Astrocyte of the spinal cord (primary cell): ENCODE data around the gene CKAP2.
"Not testable (repeated sequence)": the region's sequence is repeated elsewhere in the genome, so short reads cannot be mapped to it uniquely, and the experiment has no call there.

Experiments
- DNase-seq: peaks from one replicate; pipeline ENCODE4 v3.0.0; 2011; ENCODE audit warnings: low read depth, low spot score
- H3K4me3 ChIP-seq: 2 replicates; pipeline ENCODE4 v1.5.1; 2011; ENCODE audit warnings: low read depth, mild to moderate bottlenecking, low read length, moderate library complexity
- in situ Hi-C: cut with HindIII; loops from 2 replicates; pipeline ENCODE4 v1.10.0; 2017; ENCODE audit warnings: low sequenced_read_pairs
- TF ChIP-seq, protein P1 (sequence below): IDR thresholded peaks from 2 replicates; pipeline ENCODE4 v1.5.1; 2012; ENCODE audit warnings: low read depth, mild to moderate bottlenecking, low read length, inconsistent platforms

The CKAP2 gene

DNA sequence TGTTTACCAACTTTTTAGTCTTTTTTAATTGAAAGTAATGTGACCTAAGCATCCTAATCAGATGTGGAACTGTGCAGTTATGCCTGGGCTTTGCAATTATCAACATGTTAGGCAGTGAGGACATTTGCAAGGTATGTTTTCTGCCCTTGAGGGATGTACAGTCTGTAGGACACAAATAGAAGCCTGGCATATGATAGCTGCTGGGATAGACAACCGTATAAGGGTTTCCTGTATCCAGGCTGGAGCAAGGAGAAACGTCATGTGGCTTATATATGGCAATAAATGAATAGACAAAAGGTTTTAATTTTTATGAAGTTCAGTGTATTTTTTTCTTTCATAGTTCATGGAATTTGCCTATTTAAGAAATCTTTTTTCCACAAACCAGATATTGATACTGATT lies 2.8 kb upstream of the CKAP2 start:
- no peak overlapping the region for H3K4me3 ChIP-seq

DNA sequence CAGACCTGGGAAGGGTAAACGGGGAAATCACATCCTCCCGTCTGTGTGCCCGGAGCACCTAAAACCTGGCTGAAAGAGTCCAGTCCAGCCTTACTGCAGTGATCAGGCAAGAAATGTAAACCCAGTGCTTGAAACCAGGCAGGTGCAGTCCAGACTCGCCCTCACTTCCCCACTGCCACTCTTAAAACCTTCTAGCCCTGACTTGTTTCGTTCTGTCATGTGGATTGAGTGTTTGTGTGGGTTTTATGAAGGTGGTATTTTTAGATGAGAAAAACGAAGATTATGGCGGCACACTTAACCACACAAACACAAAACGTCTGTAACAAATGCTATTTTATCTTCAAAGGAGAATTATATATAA lies 839 bp upstream of the CKAP2 start:
- H3K4me3 ChIP-seq: peak overlapping the region; percentile 95
- TF ChIP-seq, protein P1, sequence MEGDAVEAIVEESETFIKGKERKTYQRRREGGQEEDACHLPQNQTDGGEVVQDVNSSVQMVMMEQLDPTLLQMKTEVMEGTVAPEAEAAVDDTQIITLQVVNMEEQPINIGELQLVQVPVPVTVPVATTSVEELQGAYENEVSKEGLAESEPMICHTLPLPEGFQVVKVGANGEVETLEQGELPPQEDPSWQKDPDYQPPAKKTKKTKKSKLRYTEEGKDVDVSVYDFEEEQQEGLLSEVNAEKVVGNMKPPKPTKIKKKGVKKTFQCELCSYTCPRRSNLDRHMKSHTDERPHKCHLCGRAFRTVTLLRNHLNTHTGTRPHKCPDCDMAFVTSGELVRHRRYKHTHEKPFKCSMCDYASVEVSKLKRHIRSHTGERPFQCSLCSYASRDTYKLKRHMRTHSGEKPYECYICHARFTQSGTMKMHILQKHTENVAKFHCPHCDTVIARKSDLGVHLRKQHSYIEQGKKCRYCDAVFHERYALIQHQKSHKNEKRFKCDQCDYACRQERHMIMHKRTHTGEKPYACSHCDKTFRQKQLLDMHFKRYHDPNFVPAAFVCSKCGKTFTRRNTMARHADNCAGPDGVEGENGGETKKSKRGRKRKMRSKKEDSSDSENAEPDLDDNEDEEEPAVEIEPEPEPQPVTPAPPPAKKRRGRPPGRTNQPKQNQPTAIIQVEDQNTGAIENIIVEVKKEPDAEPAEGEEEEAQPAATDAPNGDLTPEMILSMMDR: no peak
- peak; percentile 16 for DNase-seq
- in situ Hi-C loops: no loop called here

More for the DNA sequence above, 2.8 kb upstream of the CKAP2 start:
- in situ Hi-C loops: no loop called here
- no peak for DNase-seq
- TF ChIP-seq, protein P1: no peak

DNA sequence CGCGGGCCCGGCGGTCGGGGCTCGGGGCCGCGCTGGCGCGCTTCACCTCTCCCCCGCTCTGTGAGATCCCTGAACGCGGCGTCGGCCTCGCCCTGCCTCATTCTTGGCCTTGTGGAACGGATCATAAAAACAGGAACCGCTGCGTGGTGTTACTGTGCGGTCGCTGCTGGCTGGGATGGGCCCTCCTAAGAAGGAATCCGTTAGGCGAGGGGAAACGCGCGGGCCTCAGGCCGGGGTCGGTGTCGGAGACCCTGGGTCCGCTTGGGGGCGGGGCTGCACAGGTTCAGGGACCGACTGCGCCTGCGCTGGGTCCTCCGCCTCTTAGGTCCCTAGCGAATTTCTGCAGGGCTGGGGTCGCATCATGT lies 381 bp downstream of the CKAP2 start:
- in situ Hi-C loops: no loop called here

DNA sequence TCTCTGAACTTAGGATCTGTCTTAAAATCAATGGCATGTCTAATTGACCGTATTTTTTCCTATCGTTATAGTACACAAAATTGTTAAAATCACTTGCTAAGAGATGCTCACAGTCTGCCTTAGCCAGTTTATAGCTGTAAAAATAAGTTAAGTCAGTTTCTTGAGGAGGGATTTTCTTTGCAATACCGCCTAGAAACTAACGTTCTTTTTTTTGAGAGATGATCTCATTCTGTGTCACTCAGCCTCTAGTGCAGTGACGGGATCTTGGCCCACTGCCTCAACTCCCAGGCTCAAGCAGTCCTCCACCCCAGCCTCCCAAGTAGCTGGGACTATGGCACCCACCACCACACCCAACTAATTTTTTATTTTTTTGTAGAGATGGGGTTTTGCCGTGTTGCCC lies 4.4 kb downstream of the CKAP2 start:
- in situ Hi-C loops: no loop called here
- TF ChIP-seq, protein P1: no peak
- H3K4me3 ChIP-seq: no peak overlapping the region
- DNase-seq: peak; percentile 54

More for the DNA sequence above, 381 bp downstream of the CKAP2 start:
- H3K4me3 ChIP-seq: peak overlapping the region; percentile 95
- peak; percentile 70 for DNase-seq
- TF ChIP-seq, protein P1: no peak

DNA sequence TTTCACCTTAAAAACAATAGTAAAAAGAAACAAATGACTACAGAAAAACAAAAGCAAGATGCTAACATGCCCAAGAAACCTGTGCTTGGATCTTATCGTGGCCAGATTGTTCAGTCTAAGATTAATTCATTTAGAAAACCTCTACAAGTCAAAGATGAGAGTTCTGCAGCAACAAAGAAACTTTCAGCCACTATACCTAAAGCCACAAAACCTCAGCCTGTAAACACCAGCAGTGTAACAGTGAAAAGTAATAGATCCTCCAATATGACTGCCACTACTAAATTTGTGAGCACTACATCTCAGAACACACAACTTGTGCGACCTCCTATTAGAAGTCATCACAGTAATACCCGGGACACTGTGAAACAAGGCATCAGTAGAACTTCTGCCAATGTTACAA lies 6.0 kb downstream of the CKAP2 start:
- in situ Hi-C loops: no loop called here

DNA sequence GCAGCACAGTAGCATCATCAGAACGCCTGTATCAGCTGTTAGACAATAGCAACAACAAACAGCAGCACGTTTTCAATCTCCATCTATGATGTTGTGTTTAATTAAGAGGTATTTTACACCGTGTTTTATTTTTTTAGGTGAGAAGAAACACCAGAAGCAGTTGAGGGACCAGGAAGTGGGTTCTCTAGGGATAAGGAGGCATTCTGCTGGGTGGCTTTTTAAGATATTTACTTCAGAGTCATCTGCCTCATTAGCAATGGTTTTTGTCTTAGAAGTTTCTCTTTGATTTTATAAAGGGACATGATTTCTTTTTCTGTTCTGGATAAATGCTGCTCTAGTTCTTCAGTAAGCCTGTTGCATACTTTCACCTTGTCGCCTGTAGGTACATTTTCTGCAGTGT lies 8.2 kb downstream of the CKAP2 start:
- TF ChIP-seq, protein P1: no peak
- DNase-seq: no peak
- no peak overlapping the region for H3K4me3 ChIP-seq
- in situ Hi-C loops: no loop called here

More for the DNA sequence above, 6.0 kb downstream of the CKAP2 start:
- no peak for DNase-seq
- H3K4me3 ChIP-seq: no peak overlapping the region
- TF ChIP-seq, protein P1: no peak

DNA sequence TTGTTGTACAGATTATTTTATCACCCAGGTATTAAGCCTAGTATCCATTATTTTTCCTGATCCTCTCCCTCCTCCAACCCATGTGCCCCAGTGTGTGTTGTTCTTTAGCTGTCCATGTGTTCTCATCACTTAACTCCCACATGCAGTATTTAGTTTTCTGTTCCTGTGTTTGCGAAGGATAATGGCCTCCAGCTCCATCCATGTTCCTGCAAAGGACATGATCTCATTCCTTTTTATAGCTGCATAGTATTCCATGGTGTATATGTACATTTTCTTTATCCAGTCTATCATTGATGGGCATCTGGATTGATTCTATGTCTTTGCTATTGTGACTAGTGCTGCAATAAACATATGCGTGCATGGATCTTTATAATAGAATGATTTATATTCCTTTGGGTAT lies 13.2 kb downstream of the CKAP2 start:
- H3K4me3 ChIP-seq, in situ Hi-C loops, DNase-seq: not testable (repeated sequence)

DNA sequence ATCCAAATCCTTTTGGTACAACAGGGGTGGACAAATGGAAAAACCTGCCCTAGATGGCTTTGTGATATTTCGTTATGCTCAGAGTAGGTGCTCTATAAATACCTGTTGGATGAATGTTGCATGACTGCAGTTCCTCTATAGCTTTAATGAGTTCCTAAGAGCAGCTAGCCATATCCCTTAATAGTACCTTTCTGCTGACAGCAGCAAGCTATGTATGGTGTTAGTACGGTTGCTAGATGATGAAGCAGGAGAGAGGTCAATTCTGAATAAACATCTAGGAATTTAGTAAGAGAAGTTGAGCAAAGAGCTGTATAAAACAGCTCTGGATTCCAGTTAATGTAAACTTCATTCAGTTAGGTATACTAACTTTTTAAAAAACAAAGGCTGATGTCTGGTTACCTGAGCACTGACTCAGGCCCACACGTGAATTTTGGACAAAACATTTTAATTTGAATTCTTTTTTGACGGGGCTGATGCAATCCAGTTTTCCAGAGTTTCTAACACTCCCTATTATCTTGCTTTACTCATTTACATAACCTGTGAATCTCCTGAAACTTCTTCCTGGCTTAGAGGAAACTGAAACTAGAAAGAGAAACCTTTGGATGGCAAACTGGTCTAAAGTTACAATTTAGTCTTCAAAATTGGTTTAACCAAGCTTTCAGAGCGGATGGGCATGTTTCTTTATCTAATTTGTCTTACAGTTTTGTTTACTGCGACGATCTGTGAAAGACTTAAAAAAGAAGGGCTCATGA lies 25.6 kb downstream of the CKAP2 start:
- H3K4me3 ChIP-seq, DNase-seq, in situ Hi-C loops: not testable (repeated sequence)

DNA sequence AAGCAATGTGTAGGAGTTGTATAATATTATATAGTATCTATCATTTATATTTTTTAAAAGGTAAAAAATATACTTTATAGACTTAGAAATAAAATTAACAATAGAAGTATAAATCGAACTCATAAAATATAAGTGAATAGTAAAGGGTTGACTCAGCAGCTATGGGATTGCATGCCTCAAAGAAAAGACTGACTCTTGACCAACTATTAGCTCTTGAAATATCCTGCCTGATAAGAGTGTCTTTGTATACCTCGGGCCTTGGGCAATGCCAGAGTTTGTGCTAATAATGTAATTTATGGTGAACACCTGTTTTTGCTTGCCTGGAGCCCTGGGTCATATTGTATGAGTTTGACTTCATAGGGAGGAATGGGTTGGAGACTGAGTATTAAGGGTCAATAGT lies 31.8 kb downstream of the CKAP2 start:
- H3K4me3 ChIP-seq, DNase-seq, in situ Hi-C loops: not testable (repeated sequence)

DNA sequence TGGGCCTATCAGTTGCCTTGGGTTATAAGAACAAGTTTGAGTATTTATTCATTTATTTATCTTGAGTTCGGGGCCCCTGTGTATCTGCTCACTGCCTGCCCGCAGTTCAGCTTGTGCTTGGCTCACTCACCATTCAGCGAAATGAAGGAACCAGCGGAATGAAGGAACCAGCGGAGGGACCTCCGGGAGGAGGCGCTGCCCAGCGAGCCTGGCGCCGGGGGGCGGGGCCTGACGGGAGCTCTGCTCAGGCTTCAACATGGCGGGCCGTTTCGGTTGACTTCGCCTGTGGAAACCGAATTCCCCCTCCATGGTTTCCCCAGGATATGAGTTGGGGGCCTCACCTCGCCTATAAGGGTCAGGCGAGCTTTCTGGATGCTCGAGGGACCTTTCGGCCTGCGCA lies 33.5 kb downstream of the CKAP2 start:
- in situ Hi-C loops, H3K4me3 ChIP-seq, DNase-seq: not testable (repeated sequence)

DNA sequence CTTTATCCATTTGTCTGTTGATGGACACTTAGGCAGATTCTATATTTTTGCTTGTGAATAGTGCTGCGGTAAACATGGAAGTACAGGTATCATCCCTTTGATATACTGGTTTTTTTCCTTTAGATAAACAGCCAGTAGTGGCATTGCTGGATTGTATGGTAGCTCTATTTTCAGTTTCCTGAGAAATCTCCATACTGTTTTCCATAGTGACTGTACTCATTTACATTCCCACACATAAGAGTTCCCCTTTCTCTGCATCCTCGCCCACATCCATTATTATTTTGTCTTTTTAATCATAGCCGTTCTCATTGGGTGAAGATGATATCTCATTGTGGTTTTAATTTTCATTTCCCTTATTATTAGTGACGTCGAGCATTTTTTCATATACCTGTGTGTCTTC lies 35.7 kb downstream of the CKAP2 start:
- H3K4me3 ChIP-seq, in situ Hi-C loops, DNase-seq: not testable (repeated sequence)
